HepG2 (cell line): ENCODE measurements around the gene BABAM2. TPM values are rescaled to one million over a fixed set of nuclear protein-coding genes. Genes with fewer than 3 reads are reported as not detected.
A peak's percentile ranks its signal among the peaks of the same experiment; 100 is the strongest.

Experiments used
- AGO1 ChIP-seq: fragments of 200-400 bp; formaldehyde crosslinking; IDR thresholded peaks from 2 replicates; pipeline ENCODE4 v1.6.1; 2017; ENCODE audit warnings: mild to moderate bottlenecking, low read depth, low read length, moderate library complexity; ENCODE audit not compliant: poor library complexity, severe bottlenecking
- CC2D1A ChIP-seq: sonication (generic); formaldehyde crosslinking; IDR thresholded peaks from 2 replicates; pipeline ENCODE4 v1.8.1; 2023; ENCODE audit warnings: mild to moderate bottlenecking, missing genetic modification reagents
- CREB1 ChIP-seq, 2 experiments: fragments of 450-650 bp in 1 of 2; IDR thresholded peaks; 2 replicates each; pipeline ENCODE4 v1.6.1; 2016 to 2017; ENCODE audit warnings: control low read depth in 1 of 2, mild to moderate bottlenecking in 1 of 2, missing compliant biosample characterization in 1 of 2, missing genetic modification characterization in 1 of 2
- EP300 ChIP-seq, 3 experiments: sonication (generic) in 1 of 3; formaldehyde crosslinking in 1 of 3; IDR thresholded peaks; 2 replicates each; pipeline versions ENCODE4 v1.5.1 to v1.6.1; 2011 to 2020; ENCODE audit warnings: low read depth in 2 of 3, low read length in 2 of 3, borderline replicate concordance in 1 of 3, improper control_type of control experiment in 1 of 3, mild to moderate bottlenecking in 1 of 3, missing genetic modification reagents in 1 of 3, moderate library complexity in 1 of 3
- FOSL2 ChIP-seq: sonication (generic); formaldehyde crosslinking; IDR thresholded peaks from 2 replicates; pipeline ENCODE4 v1.4.0; 2020; ENCODE audit warnings: missing genetic modification reagents
- GATAD2A ChIP-seq: IDR thresholded peaks from 2 replicates; pipeline ENCODE4 v1.6.1; 2016
- JUN ChIP-seq: sonication (generic); formaldehyde crosslinking; IDR thresholded peaks from 2 replicates; pipeline ENCODE4 v1.4.0; 2020; ENCODE audit warnings: mild to moderate bottlenecking, missing genetic modification reagents
- NBN ChIP-seq: fragments of 450-650 bp; conservative IDR thresholded peaks from 2 replicates; pipeline ENCODE4 v1.6.1; 2017
- NCOA2 ChIP-seq: sonication (generic); formaldehyde crosslinking; IDR thresholded peaks from 2 replicates; pipeline ENCODE4 v1.8.0; 2022; ENCODE audit warnings: inconsistent platforms
- RXRB ChIP-seq: IDR thresholded peaks from 2 replicates; pipeline ENCODE4 v1.6.1; 2016; ENCODE audit warnings: borderline replicate concordance, missing genetic modification reagents, missing compliant biosample characterization
- SCMH1 ChIP-seq: sonication (generic); formaldehyde crosslinking; IDR thresholded peaks from 2 replicates; pipeline ENCODE4 v1.9.0; 2021; ENCODE audit warnings: missing genetic modification reagents, mild to moderate bottlenecking, borderline replicate concordance
- TBX3 ChIP-seq: fragments of 450-650 bp; IDR thresholded peaks from 2 replicates; pipeline ENCODE4 v1.6.1; 2017; ENCODE audit warnings: antibody characterized with exemption, mild to moderate bottlenecking, inconsistent platforms, borderline replicate concordance
- TCF7L2 ChIP-seq: IDR thresholded peaks from 2 replicates; pipeline ENCODE4 v1.6.1; 2011; ENCODE audit warnings: mild to moderate bottlenecking, low read depth, low read length, moderate library complexity
- ZNF180 ChIP-seq: sonication (generic); formaldehyde crosslinking; IDR thresholded peaks from 2 replicates; pipeline ENCODE4 v1.4.0; 2020; ENCODE audit warnings: low read depth, missing genetic modification reagents, borderline replicate concordance
- ZNF44 ChIP-seq: sonication (generic); formaldehyde crosslinking; IDR thresholded peaks from 2 replicates; pipeline ENCODE4 v1.5.1; 2020; ENCODE audit warnings: mild to moderate bottlenecking, missing genetic modification reagents
- ZNF775 ChIP-seq: sonication (generic); formaldehyde crosslinking; IDR thresholded peaks from 2 replicates; pipeline ENCODE4 v1.4.0; 2020; ENCODE audit warnings: missing genetic modification reagents, mild to moderate bottlenecking, moderate library complexity, borderline replicate concordance
- polyA plus RNA-seq, 8 experiments: library from polyadenylated mRNA; depleted of rRNA in 3 of 8; stranded (reverse) in 7 of 8; unstranded in 1 of 8; fragments of >200 nt; fragmentation: Illumina TruSeq in 4 of 8; extraction: Trizol in 4 of 8; gene quantifications; 2 replicates each; pipeline versions ENCODE4 v1.2.1 to v1.2.3, GENCODE V29; 2011 to 2016; ENCODE audit warnings: low read depth in 4 of 8, missing spikeins in 1 of 8, mixed read lengths in 1 of 8; ENCODE audit not compliant: insufficient read depth in 1 of 8
- total RNA-seq, 5 experiments: library from RNA; depleted of rRNA; stranded (reverse); fragments of >200 nt; fragmentation: Illumina TruSeq; extraction: Trizol; gene quantifications; 2 replicates each; pipeline ENCODE4 v1.2.3, GENCODE V29; 2016; ENCODE audit warnings: low read depth in 1 of 5
- TF ChIP-seq, protein P1 (sequence below): sonication (generic); formaldehyde crosslinking; IDR thresholded peaks from 2 replicates; pipeline ENCODE4 v1.8.1; 2023; ENCODE audit warnings: mild to moderate bottlenecking, moderate library complexity, missing genetic modification reagents
- TF ChIP-seq, protein P2 (sequence below), 2 experiments: sonication (generic) in 1 of 2; formaldehyde crosslinking in 1 of 2; IDR thresholded peaks; 2 replicates each; pipeline versions ENCODE4 v1.4.0 to v1.6.1; 2016 to 2020; ENCODE audit warnings: borderline replicate concordance in 1 of 2, low read depth in 1 of 2, mild to moderate bottlenecking in 1 of 2, missing genetic modification reagents in 1 of 2
- TF ChIP-seq, protein P3 (sequence below): IDR thresholded peaks from 2 replicates; pipeline ENCODE4 v1.6.1; 2016; ENCODE audit warnings: low read depth
- TF ChIP-seq, protein P4 (sequence below): IDR thresholded peaks from 2 replicates; pipeline ENCODE4 v1.6.1; 2016; ENCODE audit warnings: missing compliant biosample characterization, missing genetic modification reagents, borderline replicate concordance

The BABAM2 gene
- total and polyA plus RNA-seq, 2 of the 13 experiments (the other 11 are each of a cell fraction or from before 2014, with no cell fraction given), result 24.9 to 28.0 TPM

DNA sequence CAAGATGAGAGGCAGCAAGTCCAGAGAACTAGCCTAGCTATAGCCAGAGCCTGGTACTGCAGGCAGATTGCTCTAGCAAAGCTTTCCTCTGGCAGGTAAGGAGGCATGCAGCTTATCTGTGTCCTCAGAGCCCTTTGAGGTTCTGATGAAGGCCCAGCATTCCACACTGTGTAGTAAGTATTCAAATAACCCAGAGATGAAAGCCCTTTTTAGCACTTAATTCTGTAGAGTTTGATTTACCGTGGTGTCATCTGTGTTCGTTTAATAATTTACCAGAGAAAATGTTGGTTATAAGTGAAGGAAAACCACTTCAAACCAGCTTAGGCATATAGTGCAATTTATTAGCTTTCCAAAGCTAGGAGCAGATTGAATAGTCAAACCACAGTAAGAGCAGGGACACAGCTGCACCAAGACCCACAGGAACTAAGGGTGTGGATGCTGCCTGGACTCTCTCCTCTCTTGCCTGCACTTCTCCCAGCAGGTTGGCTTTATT is 226.6 kb downstream of the BABAM2 start (continued):
- TF ChIP-seq, protein P1, sequence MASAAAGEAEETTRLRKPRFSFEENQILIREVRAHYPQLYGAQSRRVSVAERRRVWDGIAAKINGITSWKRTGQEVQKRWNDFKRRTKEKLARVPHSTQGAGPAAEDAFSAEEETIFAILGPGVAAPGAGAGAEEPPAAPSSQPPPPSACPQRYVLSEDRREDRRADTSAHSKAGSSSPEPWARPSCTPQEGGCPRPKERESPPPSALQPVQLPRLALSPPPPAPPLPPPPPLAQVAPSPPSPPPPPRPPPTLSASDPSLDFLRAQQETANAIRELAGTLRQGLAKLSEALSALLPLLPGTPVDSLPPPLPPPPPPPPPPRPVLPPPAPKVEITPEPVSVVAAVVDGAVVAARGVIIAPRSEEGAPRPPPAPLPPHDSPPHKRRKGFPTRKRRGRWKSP (CRISPR knock-in tag), result peak; percentile 28; the same call in 1 of the 2 replicates
- TF ChIP-seq RXRB (CRISPR knock-in tag) (peak; percentile 54; the same call in 1 of the 2 replicates), TBX3 (peak; percentile 76; the same call in 1 of the 2 replicates), SCMH1 (CRISPR knock-in tag) (no peak), FOSL2 (CRISPR knock-in tag) (peak; percentile 56), TCF7L2 (0 out of 2 replicates have a peak, but pooled peaks have one; percentile 39), EP300 (IDR thresholded peaks at IDR 0.05; ENCODE audit: low read depth in 2 of 2, low read length in 2 of 2) (peak in 1 of 2 experiments; percentile 56; a peak in 2 of 4 replicates), EP300 (CRISPR knock-in tag; IDR thresholded peaks at IDR 0.05; ENCODE audit: borderline replicate concordance) (peak; percentile 68; the same call in 1 of the 2 replicates), JUN (CRISPR knock-in tag) (0 out of 2 replicates have a peak, but pooled peaks have one; percentile 51), GATAD2A (CRISPR knock-in tag) (0 out of 2 replicates have a peak, but pooled peaks have one; percentile 27), NBN (no peak), ZNF180 (CRISPR knock-in tag) (no peak), AGO1 (no peak), CC2D1A (CRISPR knock-in tag) (no peak), ZNF44 (CRISPR knock-in tag) (0 out of 2 replicates have a peak, but pooled peaks have one; percentile 30), ZNF775 (0 out of 2 replicates have a peak, but pooled peaks have one; percentile 26), CREB1 (IDR thresholded peaks at IDR 0.05) (no peak), CREB1 (CRISPR knock-in tag; IDR thresholded peaks at IDR 0.05) (0 out of 2 replicates have a peak, but pooled peaks have one; percentile 30), NCOA2 (CRISPR knock-in tag) (peak; percentile 42; the same call in 1 of the 2 replicates)
- TF ChIP-seq, protein P2, sequence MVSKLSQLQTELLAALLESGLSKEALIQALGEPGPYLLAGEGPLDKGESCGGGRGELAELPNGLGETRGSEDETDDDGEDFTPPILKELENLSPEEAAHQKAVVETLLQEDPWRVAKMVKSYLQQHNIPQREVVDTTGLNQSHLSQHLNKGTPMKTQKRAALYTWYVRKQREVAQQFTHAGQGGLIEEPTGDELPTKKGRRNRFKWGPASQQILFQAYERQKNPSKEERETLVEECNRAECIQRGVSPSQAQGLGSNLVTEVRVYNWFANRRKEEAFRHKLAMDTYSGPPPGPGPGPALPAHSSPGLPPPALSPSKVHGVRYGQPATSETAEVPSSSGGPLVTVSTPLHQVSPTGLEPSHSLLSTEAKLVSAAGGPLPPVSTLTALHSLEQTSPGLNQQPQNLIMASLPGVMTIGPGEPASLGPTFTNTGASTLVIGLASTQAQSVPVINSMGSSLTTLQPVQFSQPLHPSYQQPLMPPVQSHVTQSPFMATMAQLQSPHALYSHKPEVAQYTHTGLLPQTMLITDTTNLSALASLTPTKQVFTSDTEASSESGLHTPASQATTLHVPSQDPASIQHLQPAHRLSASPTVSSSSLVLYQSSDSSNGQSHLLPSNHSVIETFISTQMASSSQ (IDR thresholded peaks at IDR 0.05; ENCODE audit: low read depth), result peak; percentile 74
- TF ChIP-seq, protein P2 (CRISPR knock-in tag; IDR thresholded peaks at IDR 0.05; ENCODE audit: borderline replicate concordance), result peak; percentile 52; the same call in 1 of the 2 replicates
- TF ChIP-seq, protein P3, sequence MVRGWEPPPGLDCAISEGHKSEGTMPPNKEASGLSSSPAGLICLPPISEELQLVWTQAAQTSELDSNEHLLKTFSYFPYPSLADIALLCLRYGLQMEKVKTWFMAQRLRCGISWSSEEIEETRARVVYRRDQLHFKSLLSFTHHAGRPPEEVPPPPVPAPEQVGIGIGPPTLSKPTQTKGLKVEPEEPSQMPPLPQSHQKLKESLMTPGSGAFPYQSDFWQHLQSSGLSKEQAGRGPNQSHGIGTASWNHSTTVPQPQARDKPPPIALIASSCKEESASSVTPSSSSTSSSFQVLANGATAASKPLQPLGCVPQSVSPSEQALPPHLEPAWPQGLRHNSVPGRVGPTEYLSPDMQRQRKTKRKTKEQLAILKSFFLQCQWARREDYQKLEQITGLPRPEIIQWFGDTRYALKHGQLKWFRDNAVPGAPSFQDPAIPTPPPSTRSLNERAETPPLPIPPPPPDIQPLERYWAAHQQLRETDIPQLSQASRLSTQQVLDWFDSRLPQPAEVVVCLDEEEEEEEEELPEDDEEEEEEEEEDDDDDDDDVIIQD (CRISPR knock-in tag), result 0 out of 2 replicates have a peak, but pooled peaks have one; percentile 36
- TF ChIP-seq, protein P4, sequence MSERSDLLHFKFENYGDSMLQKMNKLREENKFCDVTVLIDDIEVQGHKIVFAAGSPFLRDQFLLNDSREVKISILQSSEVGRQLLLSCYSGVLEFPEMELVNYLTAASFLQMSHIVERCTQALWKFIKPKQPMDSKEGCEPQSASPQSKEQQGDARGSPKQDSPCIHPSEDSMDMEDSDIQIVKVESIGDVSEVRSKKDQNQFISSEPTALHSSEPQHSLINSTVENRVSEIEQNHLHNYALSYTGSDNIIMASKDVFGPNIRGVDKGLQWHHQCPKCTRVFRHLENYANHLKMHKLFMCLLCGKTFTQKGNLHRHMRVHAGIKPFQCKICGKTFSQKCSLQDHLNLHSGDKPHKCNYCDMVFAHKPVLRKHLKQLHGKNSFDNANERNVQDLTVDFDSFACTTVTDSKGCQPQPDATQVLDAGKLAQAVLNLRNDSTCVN, result no peak
